Natural killer cell (primary cell): Measurements from ENCODE around the gene GALNT13. TPM values are rescaled to one million over a fixed set of nuclear protein-coding genes. Genes with fewer than 3 reads are reported as not detected.

Experiments used
- ATAC-seq, 3 donors: fragments of 150-1000 bp in 2 of 3; fragments of 200-7000 bp in 1 of 3; cut with Tn5 transposase; 1 replicate in 1 of 3; 2 replicates in 2 of 3; pipeline ENCODE4 v1.10.0; 2021; ENCODE audit warnings: mild to moderate bottlenecking in 2 of 3, moderate library complexity in 2 of 3
- DNase-seq, 2 donors: peaks; one replicate each; pipeline versions ENCODE4 v3.0.0 to v3.0.0-alpha.2; 2013 to 2021; ENCODE audit warnings: mixed read lengths in 1 of 2
- H3K27ac ChIP-seq: one replicate; pipeline ENCODE4 v1.5.1; 2013; ENCODE audit warnings: mild to moderate bottlenecking, low read length
- H3K27me3 ChIP-seq: one replicate; pipeline ENCODE4 v1.6.1; 2013; ENCODE audit warnings: low read length; ENCODE audit not compliant: control insufficient read depth, insufficient read depth
- H3K36me3 ChIP-seq: one replicate; pipeline ENCODE4 v1.6.1; 2013; ENCODE audit warnings: low read length; ENCODE audit not compliant: control insufficient read depth, insufficient read depth
- H3K4me1 ChIP-seq: one replicate; pipeline ENCODE4 v1.6.1; 2013; ENCODE audit warnings: low read length; ENCODE audit not compliant: control insufficient read depth, insufficient read depth
- H3K4me3 ChIP-seq: one replicate; pipeline ENCODE4 v1.5.1; 2013; ENCODE audit warnings: low read length
- H3K9me3 ChIP-seq: one replicate; pipeline ENCODE4 v1.6.1; 2013; ENCODE audit warnings: low read length; ENCODE audit not compliant: control insufficient read depth, insufficient read depth
- H3K27ac Mint-ChIP-seq, 2 donors: one replicate each; pipeline ENCODE4 v1.8.0; 2022; ENCODE audit warnings: mild to moderate bottlenecking in 2 of 2, mixed read lengths in 2 of 2, moderate library complexity in 1 of 2
- H3K27me3 Mint-ChIP-seq, 2 donors: one replicate each; pipeline ENCODE4 v1.8.0; 2022; ENCODE audit warnings: low read depth in 2 of 2, mixed read lengths in 2 of 2
- H3K36me3 Mint-ChIP-seq: one replicate; pipeline ENCODE4 v1.8.0; 2022; ENCODE audit warnings: mixed read lengths
- H3K4me1 Mint-ChIP-seq, 2 donors: one replicate each; pipeline ENCODE4 v1.8.0; 2022; ENCODE audit warnings: mixed read lengths in 2 of 2
- H3K4me3 Mint-ChIP-seq: one replicate; pipeline ENCODE4 v1.8.0; 2022; ENCODE audit warnings: mild to moderate bottlenecking, moderate library complexity, mixed read lengths
- H3K9me3 Mint-ChIP-seq, 2 donors: one replicate each; pipeline ENCODE4 v1.8.0; 2022; ENCODE audit warnings: mixed read lengths in 2 of 2
- CTCF ChIP-seq: fragments of 200-600 bp; IDR thresholded peaks from one replicate; pipeline ENCODE4 v1.8.0; 2022; ENCODE audit warnings: antibody characterized with exemption
- WGBS: methylation state at CpG from one replicate; pipeline ENCODE4 v1.1.7; 2013; ENCODE audit warnings: missing lambda C conversion rate; ENCODE audit not compliant: insufficient coverage; 5-methylcytosine and 5-hydroxymethylcytosine counted together
- intact Hi-C: fragments of 100-400 bp; cut with micrococcal nuclease; formaldehyde crosslinking; loops from one replicate; pipeline ENCODE4 v1.14.2; 2022
- total RNA-seq, 4 donors: library from RNA; stranded (reverse); fragments of 120-200 nt in 1 of 4; gene quantifications; one replicate each; pipeline versions ENCODE4 v1.2.3 to v1.2.4, GENCODE V29; 2013 to 2022

GALNT13 gene
- total RNA-seq, 3 donors from 2014 or later (not counting 1 experiment from before 2014, with no cell fraction given), result not detected

- DNase-seq, result no peak
- H3K36me3 Mint-ChIP-seq, result no peaks in the 10 kb centered on the region
- WGBS, result 100% methylated on average over 1 of the region's 3 CpGs
- H3K4me1 Mint-ChIP-seq, result peaks cover 0 to 5% of the 10 kb centered on the region in 2 donors
- H3K4me3 ChIP-seq, result no peak overlapping the region
- peaks cover 8 to 9% of the 10 kb centered on the region in 2 donors for H3K9me3 Mint-ChIP-seq
- TF ChIP-seq CTCF, result no peak
- intact Hi-C loops, result no loop called here
- peaks cover 8% of the 10 kb centered on the region for H3K9me3 ChIP-seq
- no peak overlapping the region for H3K27ac Mint-ChIP-seq
- no peak overlapping the region for H3K4me3 Mint-ChIP-seq
- H3K4me1 ChIP-seq, result no peaks in the 10 kb centered on the region
- H3K27me3 ChIP-seq, result peaks cover 6% of the 10 kb centered on the region
- no peak overlapping the region for H3K27ac ChIP-seq
- no peaks in the 10 kb centered on the region for H3K36me3 ChIP-seq
- H3K27me3 Mint-ChIP-seq, result peaks cover 12 to 15% of the 10 kb centered on the region in 2 donors
- ATAC-seq, result no peak
These were observed 1.4 kb upstream of the GALNT13 start for GRCh38 chr2:153870308-153870707.

GRCh38 chr2:153872311-153873051 lies 759 bp downstream of the GALNT13 start:
- H3K27me3 Mint-ChIP-seq, result peaks cover 12 to 15% of the 10 kb centered on the region in 2 donors
- 5% methylated on average over 55 of the region's 56 CpGs for WGBS
- H3K4me1 ChIP-seq, result no peaks in the 10 kb centered on the region
- H3K4me3 Mint-ChIP-seq, result no peak overlapping the region
- H3K27ac ChIP-seq, result no peak overlapping the region
- ATAC-seq (no peak), DNase-seq (no peak)
- peaks cover 13 to 15% of the 10 kb centered on the region in 2 donors for H3K9me3 Mint-ChIP-seq
- H3K36me3 Mint-ChIP-seq, result no peaks in the 10 kb centered on the region
- no peak overlapping the region for H3K4me3 ChIP-seq
- peaks cover 0 to 5% of the 10 kb centered on the region in 2 donors for H3K4me1 Mint-ChIP-seq
- no peaks in the 10 kb centered on the region for H3K36me3 ChIP-seq
- H3K27ac Mint-ChIP-seq, result no peak overlapping the region
- peaks cover 8% of the 10 kb centered on the region for H3K9me3 ChIP-seq
- H3K27me3 ChIP-seq, result peaks cover 6% of the 10 kb centered on the region
- no peak for TF ChIP-seq CTCF
- intact Hi-C loops, result no loop called here

- ATAC-seq (no peak), DNase-seq (no peak)
- peaks cover 13 to 17% of the 10 kb centered on the region in 2 donors for H3K9me3 Mint-ChIP-seq
- Histone ChIP-seq H3K9me3 (peaks cover 8% of the 10 kb centered on the region), H3K27me3 (peaks cover 6% of the 10 kb centered on the region), H3K4me1 (no peaks in the 10 kb centered on the region), H3K4me3 (no peak overlapping the region), H3K36me3 (no peaks in the 10 kb centered on the region), H3K27ac (no peak overlapping the region)
- no peak overlapping the region for H3K27ac Mint-ChIP-seq
- H3K27me3 Mint-ChIP-seq, result peaks cover 12 to 15% of the 10 kb centered on the region in 2 donors
- intact Hi-C loops, result no loop called here
- no peak overlapping the region for H3K4me3 Mint-ChIP-seq
- no peaks in the 10 kb centered on the region for H3K36me3 Mint-ChIP-seq
- WGBS, result 10% methylated on average over 36 of the region's 36 CpGs
- no peak for TF ChIP-seq CTCF
- peaks cover 0 to 5% of the 10 kb centered on the region in 2 donors for H3K4me1 Mint-ChIP-seq
These were observed 1.6 kb downstream of the GALNT13 start for GRCh38 chr2:153873052-153874048.
